Hematopoietic multipotent progenitor cell (in vitro differentiated cells): ENCODE measurements around the gene PCTP. TPM values are rescaled to one million over a fixed set of nuclear protein-coding genes. Genes with fewer than 3 reads are reported as not detected.
A peak's percentile ranks its signal among the peaks of the same experiment; 100 is the strongest.

Experiments used
- DNase-seq, 3 donors: peaks; one replicate each; pipeline ENCODE4 v3.0.0-alpha.2; 2011 to 2015; ENCODE audit warnings: low read depth in 2 of 3, low spot score in 2 of 3
- total RNA-seq: library from RNA; depleted of rRNA; stranded (reverse); fragments of >200 nt; gene quantifications from one replicate; pipeline ENCODE4 v1.2.3, GENCODE V29; 2012

Gene PCTP
- total RNA-seq, 1 donor: 18.6 TPM

GRCh38 chr17:55751720-55752250, 934 bp downstream of the PCTP start:
- DNase-seq: no peak

- no peak for DNase-seq
Observed at GRCh38 chr17:55756689-55757088, 5.8 kb downstream of the PCTP start.

- DNase-seq: no peak
Observed at GRCh38 chr17:55757659-55758058, 6.8 kb downstream of the PCTP start.

GRCh38 chr17:55758171-55758570, 7.3 kb downstream of the PCTP start:
- no peak for DNase-seq

GRCh38 chr17:55760643-55761355, 9.9 kb downstream of the PCTP start:
- DNase-seq: peak in 1 of 3 donors; percentile 26

GRCh38 chr17:55762086-55762858, 11.4 kb downstream of the PCTP start:
- DNase-seq: no peak

GRCh38 chr17:55763856-55764255, 13.0 kb downstream of the PCTP start:
- DNase-seq: no peak

GRCh38 chr17:55764610-55765009, 13.8 kb downstream of the PCTP start:
- no peak for DNase-seq

- DNase-seq: no peak
Observed at GRCh38 chr17:55765472-55765871, 14.6 kb downstream of the PCTP start.

GRCh38 chr17:55768936-55769624, 18.2 kb downstream of the PCTP start:
- DNase-seq: no peak

- DNase-seq: no peak
Observed at GRCh38 chr17:55769625-55770000, 18.8 kb downstream of the PCTP start.

GRCh38 chr17:55770196-55770870, 19.5 kb downstream of the PCTP start:
- peak in 2 of 3 donors; percentile 23 to 49 for DNase-seq

- DNase-seq: no peak
Observed at GRCh38 chr17:55772086-55772485, 21.2 kb downstream of the PCTP start.

- DNase-seq: no peak
Observed at GRCh38 chr17:55773671-55774070, 22.8 kb downstream of the PCTP start.

GRCh38 chr17:55774846-55775271, 24.0 kb downstream of the PCTP start:
- no peak for DNase-seq

GRCh38 chr17:55776271-55776670, 25.4 kb downstream of the PCTP start:
- DNase-seq: no peak

- no peak for DNase-seq
Observed at GRCh38 chr17:55777471-55777971, 26.7 kb downstream of the PCTP start.

GRCh38 chr17:55778389-55779118, 27.7 kb downstream of the PCTP start:
- DNase-seq: no peak

- peak in 2 of 3 donors; percentile 5 to 14 for DNase-seq
Observed at GRCh38 chr17:55783684-55784245, 32.9 kb downstream of the PCTP start.

- DNase-seq: no peak
Observed at GRCh38 chr17:55784666-55785065, 33.8 kb downstream of the PCTP start.
